ENCODE measurements around the gene NTNG2.

- TF ChIP-seq GATA3 (IDR thresholded peaks at IDR 0.05; ENCODE audit: low read depth, low read length): no peak
- no peak for TF ChIP-seq GATA2 (IDR thresholded peaks at IDR 0.05; ENCODE audit: low read depth, low read length)
Observed at GRCh38 chr9:132266017-132266416, 104.2 kb downstream of the NTNG2 start.
